Muscle layer of colon (tissue), 2 donors: Measurements from ENCODE around the gene LDB2.

ENCODE experiments used
- H3K27ac ChIP-seq: one replicate; pipeline ENCODE4 v1.7.0; 2013; ENCODE audit warnings: low read depth, mild to moderate bottlenecking, low read length, moderate library complexity
- H3K27me3 ChIP-seq, 2 donors: one replicate each; pipeline ENCODE4 v1.7.0; 2013; ENCODE audit warnings: low read length in 2 of 2, mild to moderate bottlenecking in 2 of 2; ENCODE audit not compliant: insufficient read depth in 2 of 2, control insufficient read depth in 1 of 2
- H3K36me3 ChIP-seq: one replicate; pipeline ENCODE4 v1.7.0; 2013; ENCODE audit warnings: mild to moderate bottlenecking, low read length; ENCODE audit not compliant: insufficient read depth
- H3K4me1 ChIP-seq: one replicate; pipeline ENCODE4 v1.7.0; 2013; ENCODE audit warnings: mild to moderate bottlenecking, low read length; ENCODE audit not compliant: insufficient read depth
- H3K4me3 ChIP-seq, 2 donors: one replicate each; pipeline ENCODE4 v1.7.0; 2013; ENCODE audit warnings: low read length in 2 of 2, low read depth in 1 of 2, mild to moderate bottlenecking in 1 of 2, moderate library complexity in 1 of 2
- H3K9ac ChIP-seq: one replicate; pipeline ENCODE4 v1.7.0; 2013; ENCODE audit warnings: low read length
- H3K9me3 ChIP-seq: one replicate; pipeline ENCODE4 v1.7.0; 2013; ENCODE audit warnings: mild to moderate bottlenecking, low read length
- donor health status: abdominal sarcoma.
- donor health status: Adenocarcinoma of cecum.

The LDB2 gene

GRCh38 chr4:16909281-16909680 is 10.8 kb upstream of the LDB2 start:
- no peak overlapping the region for H3K27ac ChIP-seq

GRCh38 chr4:16908377-16909021 is 10.1 kb upstream of the LDB2 start:
- no peaks in the 10 kb centered on the region for H3K4me1 ChIP-seq
- no peak overlapping the region for H3K4me3 ChIP-seq
- no peaks in the 10 kb centered on the region for H3K27me3 ChIP-seq
- H3K9me3 ChIP-seq = no peaks in the 10 kb centered on the region
- H3K36me3 ChIP-seq = no peaks in the 10 kb centered on the region
- no peak overlapping the region for H3K27ac ChIP-seq
- no peak overlapping the region for H3K9ac ChIP-seq

More at GRCh38 chr4:16909281-16909680, 10.8 kb upstream of the LDB2 start:
- H3K9me3 ChIP-seq = no peaks in the 10 kb centered on the region
- no peaks in the 10 kb centered on the region for H3K4me1 ChIP-seq
- no peak overlapping the region for H3K4me3 ChIP-seq
- H3K9ac ChIP-seq = no peak overlapping the region
- H3K27me3 ChIP-seq = no peaks in the 10 kb centered on the region
- H3K36me3 ChIP-seq = no peaks in the 10 kb centered on the region

- H3K27ac ChIP-seq = no peak overlapping the region
- H3K4me3 ChIP-seq = no peak overlapping the region
- no peaks in the 10 kb centered on the region for H3K4me1 ChIP-seq
- H3K27me3 ChIP-seq = no peaks in the 10 kb centered on the region
- H3K9me3 ChIP-seq = no peaks in the 10 kb centered on the region
- H3K36me3 ChIP-seq = no peaks in the 10 kb centered on the region
- H3K9ac ChIP-seq = no peak overlapping the region
Observed at GRCh38 chr4:16900325-16900724, 1.9 kb upstream of the LDB2 start.

- H3K27ac ChIP-seq = peak overlapping the region; percentile 52
- H3K27me3 ChIP-seq = no peaks in the 10 kb centered on the region
- H3K9ac ChIP-seq = no peak overlapping the region
- H3K36me3 ChIP-seq = no peaks in the 10 kb centered on the region
- H3K4me1 ChIP-seq = no peaks in the 10 kb centered on the region
- no peaks in the 10 kb centered on the region for H3K9me3 ChIP-seq
- H3K4me3 ChIP-seq = peak overlapping the region in 1 of 2 donors; percentile 47
Observed at GRCh38 chr4:16896881-16897750, 1.3 kb downstream of the LDB2 start.

GRCh38 chr4:16894406-16894805 is 4.0 kb downstream of the LDB2 start:
- H3K9ac ChIP-seq = no peak overlapping the region
- no peaks in the 10 kb centered on the region for H3K4me1 ChIP-seq
- H3K4me3 ChIP-seq = no peak overlapping the region
- H3K36me3 ChIP-seq = no peaks in the 10 kb centered on the region
- H3K27me3 ChIP-seq = no peaks in the 10 kb centered on the region
- no peaks in the 10 kb centered on the region for H3K9me3 ChIP-seq
- no peak overlapping the region for H3K27ac ChIP-seq

- no peaks in the 10 kb centered on the region for H3K27me3 ChIP-seq
- no peaks in the 10 kb centered on the region for H3K4me1 ChIP-seq
- no peaks in the 10 kb centered on the region for H3K36me3 ChIP-seq
- no peak overlapping the region for H3K4me3 ChIP-seq
- H3K9me3 ChIP-seq = no peaks in the 10 kb centered on the region
- no peak overlapping the region for H3K27ac ChIP-seq
- H3K9ac ChIP-seq = no peak overlapping the region
Observed at GRCh38 chr4:16893141-16893651, 5.2 kb downstream of the LDB2 start.

GRCh38 chr4:16890651-16891050 is 7.8 kb downstream of the LDB2 start:
- no peaks in the 10 kb centered on the region for H3K4me1 ChIP-seq
- no peaks in the 10 kb centered on the region for H3K27me3 ChIP-seq
- no peak overlapping the region for H3K4me3 ChIP-seq
- H3K27ac ChIP-seq = no peak overlapping the region
- no peak overlapping the region for H3K9ac ChIP-seq
- no peaks in the 10 kb centered on the region for H3K9me3 ChIP-seq
- H3K36me3 ChIP-seq = no peaks in the 10 kb centered on the region

GRCh38 chr4:16889945-16890344 is 8.5 kb downstream of the LDB2 start:
- H3K27me3 ChIP-seq = no peaks in the 10 kb centered on the region
- no peak overlapping the region for H3K4me3 ChIP-seq
- H3K9me3 ChIP-seq = no peaks in the 10 kb centered on the region
- no peaks in the 10 kb centered on the region for H3K36me3 ChIP-seq
- no peak overlapping the region for H3K27ac ChIP-seq
- no peaks in the 10 kb centered on the region for H3K4me1 ChIP-seq
- no peak overlapping the region for H3K9ac ChIP-seq

- no peaks in the 10 kb centered on the region for H3K4me1 ChIP-seq
- no peaks in the 10 kb centered on the region for H3K36me3 ChIP-seq
- H3K9me3 ChIP-seq = no peaks in the 10 kb centered on the region
- H3K27ac ChIP-seq = no peak overlapping the region
- no peak overlapping the region for H3K4me3 ChIP-seq
- no peak overlapping the region for H3K9ac ChIP-seq
- H3K27me3 ChIP-seq = no peaks in the 10 kb centered on the region
Observed at GRCh38 chr4:16887887-16888286, 10.6 kb downstream of the LDB2 start.

- H3K9me3 ChIP-seq = no peaks in the 10 kb centered on the region
- no peaks in the 10 kb centered on the region for H3K36me3 ChIP-seq
- H3K27me3 ChIP-seq = no peaks in the 10 kb centered on the region
- H3K9ac ChIP-seq = no peak overlapping the region
- no peak overlapping the region for H3K4me3 ChIP-seq
- no peak overlapping the region for H3K27ac ChIP-seq
- H3K4me1 ChIP-seq = no peaks in the 10 kb centered on the region
Observed at GRCh38 chr4:16884673-16885460, 13.6 kb downstream of the LDB2 start.

- no peaks in the 10 kb centered on the region for H3K9me3 ChIP-seq
- H3K4me1 ChIP-seq = no peaks in the 10 kb centered on the region
- no peak overlapping the region for H3K27ac ChIP-seq
- no peaks in the 10 kb centered on the region for H3K27me3 ChIP-seq
- H3K36me3 ChIP-seq = no peaks in the 10 kb centered on the region
- H3K9ac ChIP-seq = no peak overlapping the region
- H3K4me3 ChIP-seq = no peak overlapping the region
Observed at GRCh38 chr4:16883806-16884205, 14.6 kb downstream of the LDB2 start.
